ENCODE data around the gene RASA2.
"Not testable (repeated sequence)": the region's sequence is repeated elsewhere in the genome, so short reads cannot be mapped to it uniquely, and the experiment has no call there.

The RASA2 gene

DNA sequence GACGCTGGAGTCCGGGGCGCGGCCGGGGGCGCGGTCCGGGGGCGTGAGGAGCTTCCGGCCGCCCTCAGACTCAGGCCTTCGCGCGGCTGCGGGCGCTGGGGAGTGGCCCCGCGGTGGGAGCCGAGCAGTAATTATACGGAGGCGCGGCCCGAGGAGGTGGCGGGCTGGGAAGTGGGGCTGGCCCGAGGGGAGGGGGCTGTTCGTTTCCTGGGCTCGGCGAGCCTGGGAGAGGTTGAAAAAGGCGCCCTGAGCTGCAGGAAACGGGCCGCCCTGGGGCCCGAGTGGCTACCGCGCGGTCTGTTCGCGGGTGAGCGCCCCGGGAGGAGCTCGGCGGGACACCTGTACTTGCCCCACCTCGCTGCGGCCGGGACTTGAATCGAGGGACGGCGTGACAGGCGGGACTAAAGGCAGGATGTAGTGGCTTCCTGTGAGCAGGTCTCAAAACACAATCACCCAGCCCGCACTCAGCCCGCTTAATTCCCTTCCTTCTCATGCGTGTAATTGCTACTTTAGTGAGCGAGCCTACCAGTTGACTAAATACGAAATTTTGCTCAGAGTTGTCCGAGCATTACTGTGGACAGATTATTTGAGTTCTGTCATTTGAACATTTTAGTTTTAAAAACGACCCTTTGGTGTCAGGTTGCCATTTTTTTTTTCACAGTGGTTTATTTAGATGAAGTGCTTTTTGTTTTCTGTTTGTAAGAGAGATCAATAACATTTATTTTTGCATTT lies 860 bp downstream of the RASA2 start:
- DNase-seq (ENCODE audit: low spot score in 2 of 2) (peak; percentile 71 to 83), ATAC-seq (replicated peaks; ENCODE audit: extremely low read depth, poor library complexity, severe bottlenecking) (peak; percentile 77)
- Mint-ChIP-seq H3K4me1 (peaks cover 68% of the 10 kb centered on the region), H3K27ac (ENCODE audit: low read depth) (peak overlapping the region; percentile 78), H3K27me3 (no peaks in the 10 kb centered on the region), H3K36me3 (ENCODE audit: insufficient read depth) (peaks cover 13% of the 10 kb centered on the region), H3K4me3 (peak overlapping the region; percentile 84), H3K9me3 (no peaks in the 10 kb centered on the region)

DNA sequence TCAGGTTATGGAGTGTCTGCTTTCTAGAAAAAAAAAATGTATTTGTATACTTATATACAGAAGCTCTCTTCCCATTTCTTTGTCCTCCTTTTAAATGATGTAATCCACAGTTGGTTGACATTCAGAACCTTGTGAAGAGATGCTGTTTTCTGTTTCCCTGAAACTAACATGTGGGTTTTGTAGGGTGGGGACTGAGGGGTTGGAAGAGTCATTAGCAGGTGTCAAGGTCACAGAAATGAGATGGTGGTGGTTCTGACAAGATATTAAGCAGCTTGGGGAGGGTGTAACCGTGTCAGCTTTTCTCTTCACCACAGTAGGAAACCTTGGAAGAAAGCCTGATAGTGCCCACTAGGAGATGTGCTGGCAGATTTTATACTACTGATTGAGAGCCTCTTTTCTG lies 2.4 kb downstream of the RASA2 start:
- DNase-seq (ENCODE audit: low spot score in 2 of 2), result no peak
- peak overlapping the region; percentile 78 for H3K27ac Mint-ChIP-seq (ENCODE audit: low read depth)

DNA sequence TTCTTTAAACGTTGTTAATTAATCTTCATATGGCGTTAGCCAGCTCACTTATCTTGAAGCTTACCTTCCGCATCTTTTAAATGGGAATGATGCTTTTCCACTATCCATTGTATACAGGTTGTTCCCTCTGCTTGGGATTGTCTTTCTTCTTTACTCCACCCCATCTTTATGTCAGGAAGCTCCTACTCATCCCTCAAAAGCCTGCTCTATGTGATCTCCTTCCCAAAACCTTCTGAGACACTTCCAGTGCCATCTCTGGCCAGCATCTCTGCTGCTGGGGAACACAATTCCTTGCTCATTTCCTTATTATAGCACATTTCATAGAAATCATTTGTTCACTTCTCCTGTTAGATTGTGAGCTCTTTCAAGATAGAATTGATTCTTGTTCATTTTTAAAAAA lies 4.3 kb downstream of the RASA2 start:
- Mint-ChIP-seq H3K27ac (ENCODE audit: low read depth) (peak overlapping the region; percentile 57), H3K4me3 (peak overlapping the region; percentile 17), H3K4me1 (peaks cover 85% of the 10 kb centered on the region), H3K36me3 (ENCODE audit: insufficient read depth) (peaks cover 12% of the 10 kb centered on the region), H3K27me3 (no peaks in the 10 kb centered on the region), H3K9me3 (no peaks in the 10 kb centered on the region)
- DNase-seq (ENCODE audit: low spot score in 2 of 2), result no peak
- ATAC-seq (replicated peaks; ENCODE audit: extremely low read depth, poor library complexity, severe bottlenecking), result no peak

More for the DNA sequence above, 2.4 kb downstream of the RASA2 start:
- no peaks in the 10 kb centered on the region for H3K27me3 Mint-ChIP-seq
- H3K4me3 Mint-ChIP-seq, result peak overlapping the region; percentile 84
- H3K4me1 Mint-ChIP-seq, result peaks cover 81% of the 10 kb centered on the region
- no peaks in the 10 kb centered on the region for H3K9me3 Mint-ChIP-seq
- peaks cover 12% of the 10 kb centered on the region for H3K36me3 Mint-ChIP-seq (ENCODE audit: insufficient read depth)
- ATAC-seq (replicated peaks; ENCODE audit: extremely low read depth, poor library complexity, severe bottlenecking), result no peak

DNA sequence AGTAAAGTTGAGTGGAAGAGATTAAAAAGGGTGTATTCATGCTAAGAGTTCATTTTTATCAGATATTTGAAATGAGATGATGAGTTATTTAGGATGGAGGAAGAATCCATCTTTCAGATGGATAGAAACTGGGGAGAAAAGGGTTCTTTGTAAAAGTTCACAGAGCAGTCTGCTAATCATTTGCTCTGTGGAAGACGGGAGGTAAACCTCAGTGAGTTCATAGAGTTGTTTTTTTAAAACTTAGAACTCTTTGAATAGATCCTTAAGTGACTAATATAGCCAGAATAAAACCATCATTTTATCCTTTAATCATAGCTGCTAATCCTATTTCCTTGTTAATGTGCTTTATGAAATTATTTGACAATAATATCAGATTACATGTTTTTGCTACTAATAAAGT lies 5.1 kb downstream of the RASA2 start:
- Mint-ChIP-seq H3K36me3 (ENCODE audit: insufficient read depth) (peaks cover 12% of the 10 kb centered on the region), H3K27ac (ENCODE audit: low read depth) (no peak overlapping the region), H3K27me3 (no peaks in the 10 kb centered on the region), H3K9me3 (no peaks in the 10 kb centered on the region), H3K4me3 (peak overlapping the region; percentile 21), H3K4me1 (peaks cover 78% of the 10 kb centered on the region)
- ATAC-seq (replicated peaks; ENCODE audit: extremely low read depth, poor library complexity, severe bottlenecking) (no peak), DNase-seq (ENCODE audit: low spot score in 2 of 2) (no peak)

DNA sequence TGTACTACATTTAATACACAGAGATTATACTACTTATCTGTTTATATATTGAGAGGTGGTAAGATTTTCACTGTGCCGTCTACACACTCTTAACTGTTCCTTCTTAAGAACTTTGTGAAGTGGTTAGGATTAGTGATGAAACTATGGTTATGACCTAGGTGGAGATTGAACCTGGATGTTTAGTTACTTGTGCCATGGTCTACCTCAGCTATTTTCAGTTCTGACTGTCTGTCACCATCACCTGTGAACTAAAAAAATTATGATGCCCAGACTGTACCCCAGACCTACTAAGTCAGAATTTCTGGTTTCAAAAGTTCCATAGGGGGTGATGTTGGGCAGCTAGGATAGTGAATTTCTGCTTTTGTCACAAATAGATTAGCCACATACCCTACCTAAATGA lies 6.4 kb downstream of the RASA2 start:
- H3K9me3 Mint-ChIP-seq, result no peaks in the 10 kb centered on the region
- H3K36me3 Mint-ChIP-seq (ENCODE audit: insufficient read depth), result peaks cover 5% of the 10 kb centered on the region
- ATAC-seq (replicated peaks; ENCODE audit: extremely low read depth, poor library complexity, severe bottlenecking) (peak; percentile 56), DNase-seq (ENCODE audit: low spot score in 2 of 2) (no peak)
- H3K4me3 Mint-ChIP-seq, result no peak overlapping the region
- peaks cover 77% of the 10 kb centered on the region for H3K4me1 Mint-ChIP-seq
- no peak overlapping the region for H3K27ac Mint-ChIP-seq (ENCODE audit: low read depth)
- no peaks in the 10 kb centered on the region for H3K27me3 Mint-ChIP-seq

DNA sequence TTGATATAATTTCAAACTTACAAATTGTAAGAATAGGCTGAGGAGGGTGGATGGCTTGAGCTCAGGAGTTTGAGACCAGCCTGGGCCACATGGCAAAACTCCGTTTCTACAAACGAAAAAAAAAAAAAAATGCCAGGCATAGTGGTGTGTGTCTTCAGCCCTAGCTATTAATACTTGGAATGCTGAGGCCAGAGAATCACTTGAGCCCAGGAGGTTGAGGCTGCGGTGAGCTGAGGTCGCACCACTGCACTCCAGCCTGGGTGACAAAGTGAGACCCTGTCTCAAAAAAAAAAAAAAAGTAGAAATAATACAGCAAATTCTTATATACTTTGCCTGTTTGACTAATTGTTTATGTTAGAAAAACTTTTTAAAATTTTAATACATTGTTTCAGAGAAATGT lies 10.8 kb downstream of the RASA2 start:
- H3K36me3 Mint-ChIP-seq (ENCODE audit: insufficient read depth); H3K27me3 Mint-ChIP-seq; H3K9me3 Mint-ChIP-seq; DNase-seq (ENCODE audit: low spot score in 2 of 2); ATAC-seq (replicated peaks; ENCODE audit: extremely low read depth, poor library complexity, severe bottlenecking); H3K4me3 Mint-ChIP-seq: not testable (repeated sequence)
- Mint-ChIP-seq H3K27ac (ENCODE audit: low read depth) (peak overlapping the region; percentile 78), H3K4me1 (peaks cover 68% of the 10 kb centered on the region)

DNA sequence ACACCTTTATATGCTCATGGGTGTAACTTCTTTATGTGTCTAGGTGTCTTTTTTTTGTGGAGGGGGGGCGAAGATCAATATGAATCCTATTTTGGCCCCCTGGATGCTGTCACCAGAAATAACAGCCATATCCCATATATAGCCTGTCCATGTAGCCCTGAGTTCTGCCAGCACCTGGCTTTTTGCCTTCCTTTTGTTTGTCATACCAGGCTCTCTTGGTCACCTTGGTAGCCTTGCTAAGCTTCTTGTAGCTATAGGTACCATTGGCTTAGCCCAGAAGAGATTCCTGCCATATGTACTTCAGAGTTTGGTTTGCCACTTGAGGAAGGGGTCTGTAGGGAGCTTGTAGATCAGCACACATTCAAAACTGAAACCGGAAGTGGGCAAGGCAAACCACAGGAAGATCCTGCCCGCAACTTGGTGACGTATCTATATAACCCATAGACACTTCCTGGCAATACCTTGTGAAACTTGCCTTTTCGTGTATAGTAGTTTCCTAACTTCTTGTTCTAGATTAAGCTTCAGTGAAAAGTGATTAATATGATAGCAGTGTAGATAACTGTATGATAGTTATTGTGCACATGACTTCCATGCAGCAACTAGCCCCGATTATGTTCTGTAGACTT lies 11.9 kb downstream of the RASA2 start:
- peak overlapping the region; percentile 61 for H3K4me3 Mint-ChIP-seq
- peak; percentile 64 to 85 for DNase-seq (ENCODE audit: low spot score in 2 of 2)
- H3K27ac Mint-ChIP-seq (ENCODE audit: low read depth), result peak overlapping the region; percentile 78
- peak; percentile 91 for ATAC-seq (replicated peaks; ENCODE audit: extremely low read depth, poor library complexity, severe bottlenecking)
- H3K27me3 Mint-ChIP-seq, result no peaks in the 10 kb centered on the region
- H3K9me3 Mint-ChIP-seq, result no peaks in the 10 kb centered on the region
- H3K4me1 Mint-ChIP-seq, result peaks cover 57% of the 10 kb centered on the region
- peaks cover 9% of the 10 kb centered on the region for H3K36me3 Mint-ChIP-seq (ENCODE audit: insufficient read depth)

DNA sequence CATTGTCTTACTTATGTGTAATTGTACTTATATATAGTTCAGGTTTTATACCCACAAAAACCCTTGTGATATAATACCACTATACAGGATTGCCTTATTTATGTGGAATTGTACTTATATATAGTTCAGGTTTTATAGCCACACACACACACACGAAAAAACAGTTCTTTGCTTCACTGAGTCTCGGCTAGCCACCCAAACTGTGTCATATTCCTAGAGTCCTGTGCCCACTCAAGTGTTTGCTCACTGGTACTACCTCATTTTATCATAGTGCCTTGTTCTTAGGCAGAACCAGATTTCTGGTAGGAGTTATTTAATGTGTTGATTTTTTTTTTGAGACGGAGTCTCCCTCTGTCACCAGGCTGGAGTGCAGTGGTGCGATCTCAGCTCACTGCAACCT lies 12.5 kb downstream of the RASA2 start:
- no peak for DNase-seq (ENCODE audit: low spot score in 2 of 2)
- H3K4me1 Mint-ChIP-seq, result peaks cover 52% of the 10 kb centered on the region

DNA sequence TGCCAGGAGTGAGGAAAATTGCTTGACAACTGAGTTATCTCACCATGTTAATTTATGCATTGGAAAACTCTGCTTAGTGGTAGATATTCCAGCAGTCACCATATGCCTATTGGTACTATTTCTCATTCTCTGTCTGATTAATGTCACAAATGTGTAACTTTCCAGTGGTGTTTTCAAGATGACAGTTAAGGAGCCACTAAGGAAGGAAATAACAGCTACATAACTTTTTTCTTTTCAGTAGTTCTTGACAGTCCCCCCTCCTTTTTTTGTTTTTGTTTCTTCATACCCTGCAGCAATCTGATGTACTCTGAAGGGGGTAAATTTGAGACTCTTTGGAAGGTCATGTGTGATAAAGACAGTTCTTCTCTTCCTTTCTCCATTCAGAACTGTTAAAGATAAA lies 13.1 kb downstream of the RASA2 start:
- H3K27ac Mint-ChIP-seq (ENCODE audit: low read depth), result peak overlapping the region; percentile 78
- H3K4me3 Mint-ChIP-seq, result peak overlapping the region; percentile 61

More for the DNA sequence above, 12.5 kb downstream of the RASA2 start:
- peaks cover 9% of the 10 kb centered on the region for H3K36me3 Mint-ChIP-seq (ENCODE audit: insufficient read depth)
- peak overlapping the region; percentile 78 for H3K27ac Mint-ChIP-seq (ENCODE audit: low read depth)
- no peaks in the 10 kb centered on the region for H3K27me3 Mint-ChIP-seq
- peak overlapping the region; percentile 61 for H3K4me3 Mint-ChIP-seq
- peak; percentile 20 for ATAC-seq (replicated peaks; ENCODE audit: extremely low read depth, poor library complexity, severe bottlenecking)
- H3K9me3 Mint-ChIP-seq, result no peaks in the 10 kb centered on the region

DNA sequence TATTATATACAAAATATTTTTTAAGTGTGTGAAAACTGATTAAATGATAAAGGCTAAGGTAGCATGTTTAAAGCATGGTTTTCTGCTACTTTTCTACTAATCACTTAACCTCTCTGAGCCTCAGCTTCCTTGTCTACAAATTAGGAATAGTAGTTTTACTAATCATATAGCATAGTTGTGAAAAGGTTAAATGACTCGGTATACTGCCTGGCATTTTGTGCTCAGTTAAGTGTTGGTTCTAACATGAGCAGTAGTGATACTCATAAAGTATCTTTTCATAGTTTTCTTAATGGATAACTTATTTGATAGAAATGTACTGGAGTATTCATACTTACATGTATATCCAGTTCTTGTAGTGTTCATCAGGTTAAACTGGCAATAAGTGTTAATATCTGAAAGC lies 13.6 kb downstream of the RASA2 start:
- Mint-ChIP-seq H3K9me3 (no peaks in the 10 kb centered on the region), H3K36me3 (ENCODE audit: insufficient read depth) (peaks cover 9% of the 10 kb centered on the region), H3K27me3 (no peaks in the 10 kb centered on the region), H3K27ac (ENCODE audit: low read depth) (peak overlapping the region; percentile 78), H3K4me3 (peak overlapping the region; percentile 61), H3K4me1 (peaks cover 41% of the 10 kb centered on the region)
- no peak for ATAC-seq (replicated peaks; ENCODE audit: extremely low read depth, poor library complexity, severe bottlenecking)
- no peak for DNase-seq (ENCODE audit: low spot score in 2 of 2)

More for the DNA sequence above, 13.1 kb downstream of the RASA2 start:
- Mint-ChIP-seq H3K36me3 (ENCODE audit: insufficient read depth) (peaks cover 9% of the 10 kb centered on the region), H3K9me3 (no peaks in the 10 kb centered on the region), H3K27me3 (no peaks in the 10 kb centered on the region), H3K4me1 (peaks cover 45% of the 10 kb centered on the region)
- no peak for DNase-seq (ENCODE audit: low spot score in 2 of 2)
- ATAC-seq (replicated peaks; ENCODE audit: extremely low read depth, poor library complexity, severe bottlenecking), result no peak

DNA sequence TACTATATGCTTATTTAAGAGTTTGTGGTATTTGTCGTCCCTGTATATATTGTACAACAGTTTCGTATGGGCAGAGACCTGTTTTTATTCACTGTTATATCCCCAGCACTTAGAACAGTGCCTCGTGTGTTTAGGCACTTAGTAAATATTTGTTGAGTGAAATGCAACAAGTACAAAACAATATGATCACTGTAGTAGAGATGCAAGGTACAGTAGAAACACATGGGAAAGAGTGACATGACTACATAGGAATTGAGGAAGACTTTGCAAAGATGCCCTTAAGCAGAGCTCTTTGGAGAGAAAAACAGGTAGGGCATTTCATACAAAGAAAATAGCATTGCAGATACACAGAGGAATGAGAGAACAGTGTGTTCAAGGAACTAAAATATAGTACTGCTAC lies 18.3 kb downstream of the RASA2 start:
- H3K27me3 Mint-ChIP-seq, result no peaks in the 10 kb centered on the region
- ATAC-seq (replicated peaks; ENCODE audit: extremely low read depth, poor library complexity, severe bottlenecking), result no peak
- H3K27ac Mint-ChIP-seq (ENCODE audit: low read depth), result no peak overlapping the region
- peaks cover 4% of the 10 kb centered on the region for H3K36me3 Mint-ChIP-seq (ENCODE audit: insufficient read depth)
- H3K4me1 Mint-ChIP-seq, result peaks cover 38% of the 10 kb centered on the region
- no peak overlapping the region for H3K4me3 Mint-ChIP-seq
- DNase-seq (ENCODE audit: low spot score in 2 of 2), result no peak
- no peaks in the 10 kb centered on the region for H3K9me3 Mint-ChIP-seq

DNA sequence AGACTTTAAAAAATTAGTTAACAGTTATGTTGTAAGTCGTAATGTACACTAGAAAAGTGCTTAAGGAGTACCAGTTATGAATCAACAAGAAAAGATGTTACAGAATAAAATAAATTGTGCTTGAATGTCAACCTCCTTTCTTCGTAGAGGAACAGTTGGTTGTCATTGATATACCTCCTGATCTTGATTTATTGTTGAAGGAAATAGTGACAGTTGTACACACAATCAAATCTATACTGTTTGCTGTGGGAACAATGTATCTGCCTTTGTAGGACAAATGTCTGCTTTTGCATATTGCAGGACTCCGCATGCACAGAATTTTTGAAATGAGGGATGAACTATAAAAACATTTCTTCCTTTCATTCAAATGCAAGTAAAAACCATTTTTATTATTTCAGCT lies 19.2 kb downstream of the RASA2 start:
- peaks cover 7% of the 10 kb centered on the region for H3K36me3 Mint-ChIP-seq (ENCODE audit: insufficient read depth)
- no peaks in the 10 kb centered on the region for H3K27me3 Mint-ChIP-seq
- H3K9me3 Mint-ChIP-seq, result no peaks in the 10 kb centered on the region
- no peak overlapping the region for H3K4me3 Mint-ChIP-seq
- H3K4me1 Mint-ChIP-seq, result peaks cover 45% of the 10 kb centered on the region
- ATAC-seq (replicated peaks; ENCODE audit: extremely low read depth, poor library complexity, severe bottlenecking) (no peak), DNase-seq (ENCODE audit: low spot score in 2 of 2) (no peak)
- no peak overlapping the region for H3K27ac Mint-ChIP-seq (ENCODE audit: low read depth)

DNA sequence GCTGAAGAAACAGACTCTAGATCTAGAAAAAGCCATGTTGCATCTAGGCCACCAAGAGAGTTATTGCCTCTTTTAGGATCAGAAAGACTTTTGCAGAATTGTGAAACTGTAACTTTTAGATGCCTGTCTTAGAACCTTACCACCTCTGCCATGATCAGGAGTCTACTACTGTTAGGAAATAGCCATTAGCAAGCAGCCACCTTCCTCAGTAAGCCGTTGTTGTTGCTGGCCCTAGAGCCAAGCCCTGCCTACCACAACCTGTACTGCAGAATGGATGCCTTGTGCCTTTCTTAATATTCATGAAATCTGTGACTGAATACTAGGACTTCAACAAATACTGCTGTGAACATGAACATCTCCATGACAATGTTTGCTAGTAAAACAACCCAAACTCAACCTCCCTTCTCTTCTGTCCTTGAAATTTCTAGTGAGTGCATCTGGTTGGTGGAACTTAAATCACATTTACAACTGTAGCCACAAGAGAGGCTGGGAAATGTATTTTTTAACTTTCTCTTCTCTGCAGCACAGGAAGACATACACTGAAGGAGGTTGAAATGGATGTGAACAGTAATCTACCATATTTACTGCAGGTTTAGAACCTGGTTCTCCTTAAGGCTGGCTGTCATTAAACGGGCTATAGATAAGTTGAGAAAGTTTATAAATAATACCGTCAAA lies 20.7 kb downstream of the RASA2 start:
- H3K36me3 Mint-ChIP-seq (ENCODE audit: insufficient read depth), result peaks cover 7% of the 10 kb centered on the region
- no peak for DNase-seq (ENCODE audit: low spot score in 2 of 2)
- H3K27ac Mint-ChIP-seq (ENCODE audit: low read depth), result peak overlapping the region; percentile 60
- no peak overlapping the region for H3K4me3 Mint-ChIP-seq
- H3K9me3 Mint-ChIP-seq, result no peaks in the 10 kb centered on the region
- peaks cover 46% of the 10 kb centered on the region for H3K4me1 Mint-ChIP-seq
- ATAC-seq (replicated peaks; ENCODE audit: extremely low read depth, poor library complexity, severe bottlenecking), result no peak
- H3K27me3 Mint-ChIP-seq, result no peaks in the 10 kb centered on the region

Data from central memory CD8-positive, alpha-beta T cell (primary cell).